Measurements from ENCODE around the gene EDNRA.

Gene EDNRA

DNA sequence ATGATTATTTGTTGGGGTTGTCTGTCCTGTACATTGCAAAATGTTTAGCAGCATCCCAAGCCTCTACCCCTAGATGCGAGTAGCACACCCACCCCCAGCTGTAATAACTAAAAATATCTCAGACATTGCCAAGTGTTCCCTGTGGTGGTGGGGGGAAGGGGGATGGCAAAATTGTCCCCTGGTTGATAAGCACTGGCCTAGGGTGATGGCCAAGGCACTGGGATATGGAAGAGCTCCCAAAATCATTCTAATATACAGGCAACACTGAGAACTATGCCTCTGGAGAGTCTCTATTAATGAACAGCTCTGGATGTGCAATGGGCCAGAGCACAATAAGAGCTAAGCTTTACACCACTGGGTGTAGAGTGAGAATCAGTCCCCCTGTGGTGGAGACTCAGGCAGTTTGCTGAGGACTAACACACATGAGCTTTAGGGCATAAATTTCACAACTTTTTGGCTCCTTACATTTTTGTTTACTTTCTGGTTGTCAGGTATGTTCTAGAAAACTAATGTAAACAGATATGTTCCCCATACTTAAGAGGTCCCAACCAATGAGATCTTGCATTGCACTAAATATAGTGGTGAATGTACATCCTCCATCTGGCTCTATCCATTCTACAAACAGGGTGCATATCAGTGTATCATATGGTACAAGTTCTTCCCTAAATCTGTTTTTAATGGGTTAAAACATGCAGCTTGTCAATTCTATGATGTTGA, 34.5 kb downstream of the EDNRA start:
- H3K36me3 Mint-ChIP-seq (ENCODE audit: low read depth): no peaks in the 10 kb centered on the region
- H3K27me3 Mint-ChIP-seq: peaks cover 1% of the 10 kb centered on the region
- H3K9me3 Mint-ChIP-seq: no peaks in the 10 kb centered on the region
- H3K27ac Mint-ChIP-seq: no peak overlapping the region
- H3K4me1 Mint-ChIP-seq (ENCODE audit: low read depth): no peaks in the 10 kb centered on the region
- no peak overlapping the region for H3K4me3 Mint-ChIP-seq
- intact Hi-C loops (cut with micrococcal nuclease): loop anchor here (5.0 kb wide), 1 partner anchor 77 kb away; no protein-coding TSS in a partner anchor

DNA sequence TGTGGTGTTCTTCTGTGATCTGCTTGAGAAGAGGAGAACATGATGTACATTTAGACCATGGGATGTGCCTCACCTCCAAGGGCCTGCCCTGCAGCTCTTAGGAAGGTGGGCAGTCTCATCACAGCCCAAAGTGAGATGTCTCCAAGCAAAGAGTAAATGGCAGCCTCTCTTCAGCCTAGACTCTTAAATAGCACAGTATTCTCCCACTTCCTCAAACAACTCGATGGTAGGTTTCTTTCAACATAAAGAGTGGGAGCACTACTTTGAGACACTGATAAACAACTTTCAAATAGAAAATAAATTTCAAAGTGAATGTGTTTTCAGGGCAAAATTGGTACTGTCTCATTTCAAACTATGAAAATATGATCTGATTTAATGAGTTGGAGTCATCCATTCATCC, 35.2 kb downstream of the EDNRA start:
- Mint-ChIP-seq H3K27me3 (peaks cover 1% of the 10 kb centered on the region), H3K4me3 (no peak overlapping the region), H3K9me3 (no peaks in the 10 kb centered on the region)

DNA sequence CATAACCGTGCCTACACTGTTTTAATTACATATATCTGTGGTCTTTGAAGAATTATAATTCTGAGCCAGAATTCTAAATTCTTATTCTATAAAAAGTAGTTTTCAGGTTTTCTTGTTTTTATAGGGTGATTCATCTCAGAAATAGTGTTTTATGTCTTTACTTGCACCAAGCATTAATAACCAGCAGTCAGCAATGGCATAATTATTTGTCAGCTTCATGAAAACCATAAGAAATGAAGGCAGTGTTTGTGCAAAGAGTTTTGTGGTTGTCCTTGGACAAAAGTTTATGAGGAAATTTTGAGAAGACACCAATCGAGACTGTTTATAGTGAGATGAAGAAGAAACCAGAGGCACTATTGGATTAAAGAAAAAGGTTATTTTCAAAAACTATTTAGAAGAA, 37.2 kb downstream of the EDNRA start:
- Mint-ChIP-seq H3K4me1 (ENCODE audit: low read depth) (no peaks in the 10 kb centered on the region), H3K27me3 (peaks cover 1% of the 10 kb centered on the region), H3K4me3 (no peak overlapping the region), H3K36me3 (ENCODE audit: low read depth) (no peaks in the 10 kb centered on the region), H3K9me3 (no peaks in the 10 kb centered on the region), H3K27ac (no peak overlapping the region)
- intact Hi-C loops (cut with micrococcal nuclease): loop anchor here (5.0 kb wide), 1 partner anchor 74 kb away; no protein-coding TSS in a partner anchor

More for the DNA sequence above, 35.2 kb downstream of the EDNRA start:
- intact Hi-C loops (cut with micrococcal nuclease): loop anchor here (5.0 kb wide), 1 partner anchor 76 kb away; no protein-coding TSS in a partner anchor
- H3K36me3 Mint-ChIP-seq (ENCODE audit: low read depth): no peaks in the 10 kb centered on the region
- H3K27ac Mint-ChIP-seq: no peak overlapping the region
- no peaks in the 10 kb centered on the region for H3K4me1 Mint-ChIP-seq (ENCODE audit: low read depth)

DNA sequence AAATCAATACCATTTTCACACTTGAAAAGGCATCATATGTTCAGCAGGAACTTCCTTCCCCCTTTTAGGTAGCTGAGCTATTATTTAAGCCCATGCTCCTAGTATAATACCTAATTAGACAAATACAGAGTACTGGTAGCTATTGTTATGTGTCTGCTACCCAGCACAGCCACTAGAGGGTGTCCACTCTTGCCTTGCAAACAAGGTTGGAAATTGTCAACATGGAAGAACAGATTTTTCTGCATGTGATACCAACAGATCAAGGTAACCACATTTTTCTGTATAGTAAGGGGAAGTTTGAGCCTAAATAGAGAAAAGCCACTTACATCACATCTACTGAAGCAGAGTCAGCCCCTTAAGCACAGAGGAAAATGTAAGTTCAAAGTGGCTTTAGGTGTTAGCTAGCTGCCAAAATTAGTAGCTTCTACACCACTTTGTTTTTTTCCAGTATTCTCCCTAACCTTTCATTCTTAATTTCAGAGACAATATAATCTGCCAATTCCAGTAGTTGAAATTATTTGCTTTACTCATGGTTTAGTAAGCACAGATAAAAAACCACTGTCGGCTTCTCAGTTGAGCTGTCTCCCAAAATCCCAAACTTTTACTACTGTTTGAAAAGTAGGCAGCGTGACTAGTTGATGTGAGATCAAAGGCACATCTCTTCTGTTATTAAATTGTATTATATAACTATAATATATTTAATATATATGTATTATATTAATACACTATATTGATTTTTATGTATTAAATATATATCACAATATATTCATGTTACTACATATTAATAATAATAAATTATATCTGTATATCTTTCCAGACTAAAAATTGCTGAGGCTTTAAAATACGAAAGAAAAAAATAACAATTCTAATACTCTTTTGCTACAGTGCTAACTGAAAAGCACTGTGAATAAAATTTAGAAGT, 38.2 kb downstream of the EDNRA start:
- H3K27ac Mint-ChIP-seq: no peak overlapping the region

DNA sequence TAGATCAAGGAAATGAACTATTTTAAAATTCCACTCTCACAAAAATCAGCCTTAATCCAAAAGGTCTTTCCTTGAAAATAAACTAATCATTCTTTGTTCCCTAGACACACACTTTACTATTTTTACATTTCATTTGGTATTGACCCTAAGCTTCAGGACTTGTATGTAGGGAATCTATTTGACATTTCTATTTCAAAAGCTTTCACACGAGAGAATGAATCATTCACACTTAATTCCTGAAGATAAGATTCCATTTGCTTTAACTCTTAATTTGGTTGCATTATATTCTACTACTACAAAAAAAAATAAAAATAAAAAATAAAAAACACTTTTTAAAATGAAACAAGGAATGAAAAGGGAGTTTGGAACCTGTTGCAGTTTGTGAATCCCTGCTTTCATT, 43.7 kb downstream of the EDNRA start:
- no peaks in the 10 kb centered on the region for H3K9me3 Mint-ChIP-seq
- no peaks in the 10 kb centered on the region for H3K36me3 Mint-ChIP-seq (ENCODE audit: low read depth)
- H3K4me3 Mint-ChIP-seq: no peak overlapping the region
- peaks cover 1% of the 10 kb centered on the region for H3K27me3 Mint-ChIP-seq
- no peaks in the 10 kb centered on the region for H3K4me1 Mint-ChIP-seq (ENCODE audit: low read depth)
- no peak overlapping the region for H3K27ac Mint-ChIP-seq
- intact Hi-C loops (cut with micrococcal nuclease): no loop called here

More for the DNA sequence above, 38.2 kb downstream of the EDNRA start:
- Mint-ChIP-seq H3K27me3 (peaks cover 1% of the 10 kb centered on the region), H3K36me3 (ENCODE audit: low read depth) (no peaks in the 10 kb centered on the region), H3K4me3 (no peak overlapping the region), H3K4me1 (ENCODE audit: low read depth) (no peaks in the 10 kb centered on the region), H3K9me3 (no peaks in the 10 kb centered on the region)
- intact Hi-C loops (cut with micrococcal nuclease): loop anchor here (5.0 kb wide), 1 partner anchor 73 kb away; no protein-coding TSS in a partner anchor

DNA sequence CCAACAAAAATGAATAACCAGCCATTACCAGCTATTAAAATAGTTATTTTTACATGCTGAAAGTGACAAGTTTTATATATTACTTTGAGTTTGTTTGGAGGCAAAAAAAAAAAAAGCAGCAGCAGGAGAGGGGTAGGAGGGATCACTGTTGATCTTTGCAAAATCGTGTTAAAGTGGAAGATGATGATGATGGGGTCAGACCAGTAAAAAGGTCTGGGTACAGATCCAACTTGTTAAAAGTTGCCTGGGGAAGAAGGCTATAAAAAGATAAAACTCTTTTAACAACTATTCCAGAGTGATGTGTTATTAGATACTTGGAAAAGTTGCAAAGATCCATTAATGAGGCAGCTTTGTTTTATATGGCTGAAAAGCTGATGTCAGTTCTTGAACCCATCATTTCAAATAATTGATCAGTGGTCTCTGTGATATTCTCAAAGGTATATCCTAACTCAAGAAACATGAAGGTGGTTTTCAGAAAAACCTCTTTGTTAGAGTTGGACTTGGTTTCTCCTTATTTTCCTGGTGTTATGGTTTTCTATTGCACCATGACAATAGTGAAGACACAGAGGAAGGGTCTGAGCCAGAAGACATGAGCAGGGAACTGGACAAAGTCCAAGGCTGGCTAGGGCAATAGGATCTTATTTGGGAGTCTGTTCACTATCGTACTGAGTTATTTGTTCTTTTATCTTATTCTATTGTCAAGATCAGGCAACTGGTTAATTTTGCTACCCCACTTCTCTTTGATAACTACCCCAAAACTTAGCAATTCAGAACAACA, 44.8 kb downstream of the EDNRA start:
- Mint-ChIP-seq H3K36me3 (ENCODE audit: low read depth) (no peaks in the 10 kb centered on the region), H3K27ac (no peak overlapping the region), H3K9me3 (no peaks in the 10 kb centered on the region), H3K27me3 (no peaks in the 10 kb centered on the region), H3K4me3 (no peak overlapping the region), H3K4me1 (ENCODE audit: low read depth) (no peaks in the 10 kb centered on the region)
- intact Hi-C loops (cut with micrococcal nuclease): no loop called here

DNA sequence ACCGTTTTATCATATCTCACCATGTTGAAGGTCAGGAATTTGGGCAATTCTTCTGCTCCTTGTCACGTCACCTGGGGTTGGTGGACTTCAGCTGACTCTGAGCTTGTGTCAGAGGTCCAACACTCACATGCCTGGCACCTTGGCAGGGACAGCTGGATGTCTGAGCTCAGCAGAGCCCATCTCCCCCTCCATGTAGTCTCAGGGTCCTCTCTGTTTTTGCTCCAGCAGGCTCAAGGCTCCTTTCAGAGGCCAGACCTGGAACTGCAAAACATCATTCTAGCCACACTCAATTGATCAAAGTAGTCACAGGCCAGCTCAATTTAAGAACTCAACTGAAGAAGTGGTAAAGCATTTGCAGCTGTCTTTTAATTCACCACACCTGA, 45.4 kb downstream of the EDNRA start:
- H3K36me3 Mint-ChIP-seq (ENCODE audit: low read depth): no peaks in the 10 kb centered on the region
- no peaks in the 10 kb centered on the region for H3K9me3 Mint-ChIP-seq
- no peak overlapping the region for H3K27ac Mint-ChIP-seq
- H3K4me3 Mint-ChIP-seq: no peak overlapping the region
- no peaks in the 10 kb centered on the region for H3K27me3 Mint-ChIP-seq
- intact Hi-C loops (cut with micrococcal nuclease): no loop called here
- no peaks in the 10 kb centered on the region for H3K4me1 Mint-ChIP-seq (ENCODE audit: low read depth)

- intact Hi-C loops (cut with micrococcal nuclease): no loop called here
- Mint-ChIP-seq H3K4me1 (ENCODE audit: low read depth) (no peaks in the 10 kb centered on the region), H3K9me3 (no peaks in the 10 kb centered on the region)
Measured at GRCh38 chr4:147528054-147528453, 47.2 kb downstream of the EDNRA start.

DNA sequence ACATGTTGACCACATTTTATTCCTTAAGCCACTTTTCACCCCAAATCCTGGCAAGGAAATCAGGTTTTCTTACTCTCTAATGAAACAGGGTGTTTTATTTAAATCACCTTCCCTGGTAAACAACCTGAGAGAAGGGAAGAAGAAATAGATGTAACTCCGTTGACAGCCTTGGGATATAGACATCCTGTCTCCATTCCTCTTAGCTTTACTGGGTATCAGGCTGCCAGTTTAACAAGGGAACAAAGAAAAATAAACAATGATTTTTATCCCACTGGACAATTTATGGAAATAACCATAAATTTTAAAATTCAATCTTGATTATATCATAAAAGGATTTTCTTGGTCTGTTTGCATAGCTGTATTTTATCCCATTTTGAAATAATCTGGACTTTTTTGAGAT, 49.2 kb downstream of the EDNRA start:
- H3K9me3 Mint-ChIP-seq: no peaks in the 10 kb centered on the region
- no peak overlapping the region for H3K27ac Mint-ChIP-seq
- H3K27me3 Mint-ChIP-seq: no peaks in the 10 kb centered on the region
- no peaks in the 10 kb centered on the region for H3K4me1 Mint-ChIP-seq (ENCODE audit: low read depth)
- no peak overlapping the region for H3K4me3 Mint-ChIP-seq
- H3K36me3 Mint-ChIP-seq (ENCODE audit: low read depth): no peaks in the 10 kb centered on the region
- intact Hi-C loops (cut with micrococcal nuclease): no loop called here

More at GRCh38 chr4:147528054-147528453, 47.2 kb downstream of the EDNRA start:
- Mint-ChIP-seq H3K4me3 (no peak overlapping the region), H3K27me3 (no peaks in the 10 kb centered on the region), H3K36me3 (ENCODE audit: low read depth) (no peaks in the 10 kb centered on the region), H3K27ac (no peak overlapping the region)

DNA sequence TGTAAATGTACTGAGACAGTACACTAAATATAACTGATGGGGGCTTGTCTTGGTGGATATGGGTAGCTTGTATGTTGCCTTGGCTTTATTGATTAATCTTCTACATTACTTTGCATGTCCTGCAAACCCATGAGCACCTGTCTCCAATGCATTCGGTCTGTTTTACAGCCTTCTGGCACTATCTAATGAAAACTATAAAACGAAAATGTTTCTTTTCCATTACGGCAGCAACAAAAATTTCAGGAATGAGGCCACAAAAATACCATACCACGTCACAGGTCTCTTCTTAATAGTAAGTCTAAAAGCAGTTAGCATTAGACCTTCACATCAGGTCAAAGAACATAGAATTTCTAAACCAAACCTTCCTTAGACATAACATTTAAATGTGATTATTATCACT, 49.8 kb downstream of the EDNRA start:
- Mint-ChIP-seq H3K27me3 (no peaks in the 10 kb centered on the region), H3K9me3 (no peaks in the 10 kb centered on the region), H3K27ac (no peak overlapping the region), H3K36me3 (ENCODE audit: low read depth) (no peaks in the 10 kb centered on the region), H3K4me1 (ENCODE audit: low read depth) (no peaks in the 10 kb centered on the region), H3K4me3 (no peak overlapping the region)
- intact Hi-C loops (cut with micrococcal nuclease): no loop called here

DNA sequence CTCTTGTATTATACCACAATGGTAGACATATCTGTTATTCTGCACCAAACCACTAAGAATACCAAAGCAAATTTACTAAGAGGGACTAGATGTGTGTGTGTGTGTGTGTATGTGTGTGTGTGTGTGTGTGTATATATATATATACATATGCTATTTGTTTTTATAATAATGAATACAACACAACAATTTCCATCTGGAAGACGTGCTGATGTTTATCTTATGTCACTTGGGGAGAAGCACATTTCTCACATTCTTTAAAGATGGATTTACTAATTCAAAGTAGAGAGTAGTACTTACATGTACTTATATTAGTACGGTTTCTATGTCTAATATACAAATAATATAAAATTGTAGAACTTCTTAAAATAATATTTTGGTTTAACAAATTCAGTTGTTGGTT, 52.0 kb downstream of the EDNRA start:
- no peak overlapping the region for H3K4me3 Mint-ChIP-seq
- intact Hi-C loops (cut with micrococcal nuclease): no loop called here
- H3K4me1 Mint-ChIP-seq (ENCODE audit: low read depth): no peaks in the 10 kb centered on the region
- no peak overlapping the region for H3K27ac Mint-ChIP-seq
- H3K36me3 Mint-ChIP-seq (ENCODE audit: low read depth): no peaks in the 10 kb centered on the region
- H3K9me3 Mint-ChIP-seq: no peaks in the 10 kb centered on the region
- H3K27me3 Mint-ChIP-seq: no peaks in the 10 kb centered on the region

DNA sequence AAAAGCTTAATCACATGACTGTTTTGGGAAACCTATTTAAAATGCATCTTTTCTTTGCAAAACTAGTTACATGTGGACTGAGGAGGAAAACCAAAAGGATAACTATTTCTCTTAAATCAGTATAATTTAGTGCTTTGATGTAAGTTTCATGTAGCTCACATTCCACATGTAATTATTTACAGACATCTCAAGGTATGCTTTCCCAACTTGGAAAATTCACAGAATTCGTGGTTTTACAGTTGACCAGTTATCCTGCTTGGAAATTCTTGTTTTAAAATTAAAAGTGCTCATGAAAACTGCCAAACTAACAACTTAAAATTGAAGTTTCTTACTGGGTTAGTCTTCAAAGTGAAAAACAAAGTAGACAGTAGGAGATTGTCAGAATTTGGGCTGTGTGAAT, 52.4 kb downstream of the EDNRA start:
- Mint-ChIP-seq H3K27me3 (no peaks in the 10 kb centered on the region), H3K4me3 (no peak overlapping the region), H3K36me3 (ENCODE audit: low read depth) (no peaks in the 10 kb centered on the region), H3K9me3 (no peaks in the 10 kb centered on the region), H3K4me1 (ENCODE audit: low read depth) (no peaks in the 10 kb centered on the region), H3K27ac (no peak overlapping the region)
- intact Hi-C loops (cut with micrococcal nuclease): no loop called here

DNA sequence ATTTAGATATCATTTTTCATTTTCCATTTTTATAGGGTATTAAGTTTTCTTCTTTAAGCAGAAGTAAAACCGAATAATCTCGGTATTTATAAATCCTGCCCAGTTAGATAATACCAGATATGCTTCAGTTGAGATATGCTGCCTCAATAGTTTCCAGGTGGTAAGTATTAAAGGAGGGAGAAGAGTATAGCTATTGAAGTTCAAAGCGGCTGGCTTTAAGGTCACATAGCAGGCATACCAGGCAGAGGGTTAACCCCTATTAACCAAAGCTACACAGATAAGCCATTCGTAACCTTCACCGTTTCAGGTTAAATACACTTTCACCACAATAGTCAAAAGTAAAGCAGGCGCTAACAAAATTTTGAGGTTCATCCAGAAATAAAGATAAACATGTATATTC, 54.2 kb downstream of the EDNRA start:
- Mint-ChIP-seq H3K27me3 (no peaks in the 10 kb centered on the region), H3K9me3 (no peaks in the 10 kb centered on the region), H3K4me3 (no peak overlapping the region), H3K27ac (no peak overlapping the region), H3K4me1 (ENCODE audit: low read depth) (no peaks in the 10 kb centered on the region), H3K36me3 (ENCODE audit: low read depth) (no peaks in the 10 kb centered on the region)
- intact Hi-C loops (cut with micrococcal nuclease): no loop called here

- H3K4me3 Mint-ChIP-seq: no peak overlapping the region
- intact Hi-C loops (cut with micrococcal nuclease): no loop called here
- H3K27ac Mint-ChIP-seq: no peak overlapping the region
- no peaks in the 10 kb centered on the region for H3K36me3 Mint-ChIP-seq (ENCODE audit: low read depth)
- H3K9me3 Mint-ChIP-seq: no peaks in the 10 kb centered on the region
- no peaks in the 10 kb centered on the region for H3K27me3 Mint-ChIP-seq
- H3K4me1 Mint-ChIP-seq (ENCODE audit: low read depth): no peaks in the 10 kb centered on the region
Measured at GRCh38 chr4:147538711-147539110, 57.8 kb downstream of the EDNRA start.

All from dendritic cell treated with granulocyte-macrophage colony-stimulating factor and Interleukin-4, amounts not matched to agents 40 ng/mL and 50 ng/mL, for 4 days (primary cell).